CD4-positive, alpha-beta T cell treated with Interleukin-15 for 1 hour (primary cell): ENCODE results near the gene GRIA3.

Source experiments
- DNase-seq: peaks from one replicate; pipeline ENCODE4 v3.0.0-alpha.2; 2020

GRIA3 gene

DNA sequence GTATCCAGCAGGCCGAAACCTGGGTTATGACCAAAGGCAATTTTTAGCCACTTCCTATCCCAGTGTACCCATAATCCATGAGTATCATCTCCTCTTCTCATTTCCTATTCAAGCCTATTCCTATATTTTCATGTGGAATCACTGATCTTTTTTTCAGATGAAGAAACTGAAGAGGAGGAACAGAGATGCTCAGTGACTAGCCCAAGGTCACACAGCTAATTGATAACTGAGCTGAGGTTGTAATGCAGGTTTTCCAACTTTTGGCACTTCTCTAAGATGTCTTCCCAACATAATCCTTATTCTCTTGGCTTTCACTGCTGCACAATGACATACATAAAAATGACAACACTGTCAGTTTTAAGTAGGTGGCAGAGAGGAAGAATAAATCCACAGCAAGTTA is 15.3 kb downstream of the GRIA3 start:
- DNase-seq, result no peak

DNA sequence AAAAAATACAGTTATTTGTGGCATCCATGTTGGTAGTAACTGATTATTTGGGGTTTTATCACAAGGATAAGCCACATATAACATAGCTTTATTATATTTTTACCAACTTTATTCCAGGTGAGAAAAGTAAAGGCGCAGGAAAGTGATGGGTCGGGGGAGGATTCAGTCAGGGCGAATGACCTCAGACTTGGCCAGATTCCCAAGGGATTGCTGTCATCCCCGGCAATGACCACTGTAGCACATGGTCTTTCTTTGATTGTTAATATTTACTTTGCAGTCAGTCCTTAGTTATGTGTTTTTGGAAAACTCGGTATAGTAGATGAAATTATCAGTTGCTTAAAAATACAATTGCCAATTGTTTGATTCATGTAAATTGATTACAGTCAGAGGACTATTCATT is 17.6 kb downstream of the GRIA3 start:
- DNase-seq, result no peak

DNA sequence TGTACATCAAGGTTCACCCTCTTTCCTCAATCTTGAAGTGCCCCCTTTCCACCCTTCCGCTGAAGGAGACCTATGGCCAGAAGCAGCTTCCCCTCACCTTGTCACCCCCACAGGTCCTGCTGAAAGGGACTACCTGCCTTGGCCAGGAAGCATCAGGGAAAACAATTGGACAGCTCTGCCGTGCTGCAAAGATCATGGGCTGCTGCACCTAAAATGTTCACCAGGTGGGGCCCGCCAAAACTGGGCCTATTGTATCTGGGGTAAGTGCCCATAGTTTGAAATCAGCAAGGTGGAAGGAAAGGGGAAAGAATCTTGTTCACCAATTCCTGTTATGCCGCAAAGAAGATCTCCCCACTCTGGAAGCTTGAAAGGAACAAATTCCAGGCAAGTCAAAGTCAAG is 18.4 kb downstream of the GRIA3 start:
- DNase-seq, result no peak

DNA sequence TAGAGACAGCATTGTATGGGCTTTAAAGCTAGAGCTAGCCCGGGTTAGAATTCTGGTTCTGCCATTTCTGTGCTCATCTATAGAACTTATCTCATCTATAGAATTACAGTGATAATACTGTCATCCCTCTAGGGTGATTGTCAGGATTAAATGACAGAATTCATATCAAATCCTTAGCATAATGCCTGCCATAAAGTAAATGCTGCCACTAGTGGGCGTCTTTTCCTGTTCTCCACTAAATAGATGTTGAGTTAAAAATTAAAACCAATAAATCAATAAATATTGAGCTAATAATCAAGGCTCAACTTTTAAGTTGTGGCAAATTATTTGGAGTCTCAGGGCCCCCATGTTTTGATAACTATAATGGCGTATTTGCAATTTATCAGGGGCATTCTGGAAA is 19.7 kb downstream of the GRIA3 start:
- DNase-seq, result no peak

DNA sequence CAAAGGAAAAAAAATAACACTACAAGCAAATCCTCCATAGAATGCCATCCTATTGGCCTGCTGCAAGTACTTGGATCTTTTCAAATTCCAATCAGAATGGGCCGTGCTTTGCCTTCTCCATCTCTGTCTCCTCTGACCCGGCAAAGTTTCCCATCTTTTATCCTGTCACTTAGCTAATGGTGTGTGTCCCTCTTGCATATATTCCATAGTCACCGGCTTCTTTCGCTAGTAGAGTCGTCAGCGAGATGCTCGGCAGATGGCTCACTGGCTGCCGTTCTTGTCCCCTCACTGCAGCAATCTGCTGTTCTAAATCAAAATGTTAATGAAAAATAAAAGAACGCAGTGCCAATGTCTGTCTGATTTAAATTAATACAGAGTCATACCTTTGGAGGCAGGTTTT is 22.1 kb downstream of the GRIA3 start:
- DNase-seq, result no peak

DNA sequence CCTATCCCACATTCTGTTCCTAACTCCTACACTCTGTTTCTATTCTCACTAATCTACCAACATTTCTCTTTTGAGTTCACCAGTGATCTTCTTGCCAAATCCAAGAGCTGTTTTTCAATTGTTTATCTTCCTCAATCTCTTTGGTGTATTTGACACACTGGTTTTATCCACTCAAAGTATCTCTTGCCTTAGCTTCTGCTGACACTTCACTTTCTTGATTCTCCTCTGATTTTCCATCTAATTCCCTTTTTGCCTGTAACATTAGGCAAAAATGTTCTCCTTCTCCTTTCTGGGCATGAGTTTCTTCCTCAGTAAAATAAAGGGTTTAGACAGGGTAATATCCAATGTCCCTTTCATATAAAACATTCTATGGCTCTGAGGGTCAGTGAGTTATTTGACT is 26.2 kb downstream of the GRIA3 start:
- no peak for DNase-seq

DNA sequence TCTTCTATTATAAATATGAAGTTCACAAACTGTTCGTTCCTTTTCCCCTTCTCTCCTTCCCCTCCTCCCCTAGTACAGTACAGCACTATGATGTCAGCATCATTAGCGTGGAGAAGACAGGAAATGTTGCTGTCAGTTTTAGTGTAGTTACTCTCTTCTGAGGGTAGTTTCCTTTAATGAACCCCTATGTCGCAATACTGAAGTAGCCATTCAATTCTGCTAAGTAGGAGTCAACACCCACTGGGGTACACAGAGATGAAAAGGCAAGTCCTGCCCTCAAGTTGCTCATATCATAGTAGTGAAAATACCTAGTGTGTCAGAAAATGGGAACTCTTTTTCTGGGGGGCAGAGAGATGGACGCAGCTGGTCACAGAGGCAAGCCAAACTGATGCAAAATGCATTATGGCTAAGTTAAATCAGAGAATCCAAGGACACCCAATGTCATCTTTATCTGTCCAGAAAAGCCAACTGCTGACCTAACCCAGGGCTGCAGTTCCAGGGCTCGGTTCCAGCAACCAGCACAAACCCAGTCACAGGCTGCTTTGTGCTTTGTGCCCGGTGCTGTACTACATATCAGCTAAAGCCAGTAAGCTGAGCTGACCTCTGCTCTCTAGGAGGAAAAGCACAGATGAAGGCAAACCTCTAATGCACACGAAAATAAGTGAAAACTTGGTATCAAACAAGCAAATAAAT is 31.5 kb downstream of the GRIA3 start:
- DNase-seq, result no peak

DNA sequence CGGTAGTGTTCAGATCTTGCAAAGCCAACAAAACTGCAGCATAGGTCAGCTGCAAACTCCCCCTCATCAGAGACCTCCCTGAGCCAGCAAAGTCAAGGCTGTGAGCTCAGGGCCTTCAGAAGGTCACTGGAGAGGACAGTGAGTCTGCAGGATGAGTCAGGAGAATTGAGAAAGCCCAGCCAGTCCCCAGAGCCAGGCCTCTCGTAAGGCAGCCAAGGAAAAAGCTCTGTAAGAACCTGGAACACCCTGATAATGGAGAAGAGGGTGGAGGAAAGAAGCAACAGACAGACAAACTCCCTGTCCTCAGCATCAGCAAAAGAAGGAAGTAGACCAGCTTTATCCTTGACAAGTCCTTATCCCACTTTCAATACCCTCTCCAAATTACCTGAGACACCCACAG is 33.0 kb downstream of the GRIA3 start:
- DNase-seq, result no peak

DNA sequence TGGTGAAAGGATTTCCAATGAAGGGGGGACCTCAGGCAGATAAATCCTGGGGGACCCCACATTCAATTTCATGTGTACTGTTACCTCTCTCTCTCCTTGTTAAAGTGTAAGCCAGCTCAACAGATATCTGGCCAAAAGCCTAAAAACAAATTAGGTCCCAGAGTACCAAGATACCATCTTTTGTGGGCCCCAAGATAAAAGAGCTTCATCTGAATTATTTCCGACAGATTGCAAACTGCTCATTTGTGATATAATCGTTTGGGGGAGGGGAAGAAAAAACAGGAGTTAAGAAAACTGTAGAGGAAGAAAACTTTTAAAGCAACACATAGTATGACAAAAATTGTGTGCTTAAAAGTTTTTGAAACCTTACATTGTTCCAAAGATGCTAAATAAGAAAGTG is 33.6 kb downstream of the GRIA3 start:
- no peak for DNase-seq

DNA sequence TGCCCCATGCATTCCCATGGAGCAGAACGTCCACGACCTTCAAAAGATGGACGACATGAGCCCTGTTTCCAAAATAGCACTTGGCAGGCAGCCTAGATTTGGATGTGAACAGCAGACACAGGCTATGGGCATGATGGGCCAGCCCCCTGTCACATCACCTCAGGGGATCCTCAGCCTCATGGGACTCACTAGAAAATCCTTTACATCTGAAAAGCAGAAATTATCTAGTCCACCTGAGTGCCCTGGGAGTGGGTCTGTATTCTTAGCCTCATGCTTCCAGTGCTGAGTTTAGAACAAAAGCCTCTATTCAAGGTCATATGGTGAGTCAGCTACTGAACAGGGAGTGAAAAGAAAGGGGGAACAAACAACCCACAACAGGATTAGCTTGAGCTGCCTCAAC is 35.8 kb downstream of the GRIA3 start:
- no peak for DNase-seq

DNA sequence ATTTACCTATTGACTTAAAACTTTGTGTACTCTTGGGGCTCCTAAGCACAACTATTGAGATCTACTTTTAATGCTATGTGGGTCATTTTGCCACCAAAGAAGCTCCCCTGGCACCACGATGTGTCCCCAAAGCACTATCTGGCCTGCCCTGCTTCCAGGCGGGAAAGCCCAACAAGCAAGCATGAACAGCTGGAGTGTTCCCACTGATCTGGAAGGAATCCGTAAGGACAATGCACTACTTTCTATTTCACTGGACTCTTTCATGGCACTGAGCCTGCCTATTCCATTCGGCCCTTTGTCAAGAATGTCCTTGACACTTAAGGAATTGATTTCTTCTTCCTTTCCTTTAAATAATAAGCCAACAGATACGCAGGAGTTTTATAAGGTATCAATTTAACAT is 38.8 kb downstream of the GRIA3 start:
- DNase-seq, result no peak

DNA sequence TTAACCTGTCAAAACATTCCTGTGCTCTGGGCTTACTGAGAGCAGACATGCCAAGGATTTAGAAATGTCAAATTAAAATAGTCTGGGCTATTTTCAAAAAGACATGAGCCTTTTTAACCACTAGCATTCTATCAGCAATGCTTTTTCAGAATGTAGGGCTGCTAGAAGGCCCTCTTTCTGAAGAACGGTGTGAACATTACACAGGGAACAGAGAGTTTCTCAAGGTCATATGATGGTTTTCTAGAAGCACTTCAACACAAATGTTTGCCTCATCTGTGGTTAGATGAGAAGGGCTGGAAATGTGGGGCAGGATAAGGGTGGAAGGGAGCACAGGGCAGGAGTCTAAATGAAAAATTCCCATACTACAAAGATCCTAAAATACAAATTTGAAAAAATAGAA is 39.3 kb downstream of the GRIA3 start:
- DNase-seq, result no peak

DNA sequence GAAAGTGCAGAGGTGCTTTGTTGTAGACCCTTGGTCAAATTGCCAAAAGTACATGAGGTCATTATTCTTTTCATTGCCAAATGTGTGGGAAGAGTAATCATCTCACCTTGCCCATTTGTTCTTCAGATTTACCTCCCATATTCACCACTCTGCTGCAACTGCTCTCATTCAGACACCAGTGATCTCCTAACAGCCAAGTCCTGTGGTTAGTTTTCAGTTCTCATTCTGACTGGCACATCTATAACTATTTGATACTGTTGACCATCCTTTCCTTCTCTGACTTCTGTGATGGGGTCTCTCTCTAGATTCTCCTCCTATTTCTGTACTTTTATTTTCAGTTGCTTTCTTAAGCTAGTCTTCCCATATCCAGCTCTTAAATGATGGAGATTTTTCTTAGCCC is 39.8 kb downstream of the GRIA3 start:
- DNase-seq, result no peak

DNA sequence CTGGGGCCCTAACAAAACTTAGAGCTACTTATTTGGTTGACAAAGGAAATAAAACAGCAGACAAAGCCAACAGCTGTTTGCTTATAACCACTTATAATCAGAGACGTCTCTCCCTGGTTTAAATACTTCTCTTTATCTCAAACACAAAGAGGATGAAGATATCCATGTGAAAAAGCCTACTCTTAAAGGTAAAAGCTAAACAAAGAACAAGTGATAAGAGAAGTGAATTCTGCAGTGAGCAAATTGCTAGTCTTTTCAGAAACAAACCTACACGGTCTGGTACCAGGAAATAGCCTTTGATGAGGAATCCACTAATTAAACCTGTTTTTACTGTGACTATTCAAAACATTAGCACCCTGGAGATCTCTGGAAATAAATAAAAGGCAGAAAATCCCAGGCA is 46.7 kb downstream of the GRIA3 start:
- no peak for DNase-seq

DNA sequence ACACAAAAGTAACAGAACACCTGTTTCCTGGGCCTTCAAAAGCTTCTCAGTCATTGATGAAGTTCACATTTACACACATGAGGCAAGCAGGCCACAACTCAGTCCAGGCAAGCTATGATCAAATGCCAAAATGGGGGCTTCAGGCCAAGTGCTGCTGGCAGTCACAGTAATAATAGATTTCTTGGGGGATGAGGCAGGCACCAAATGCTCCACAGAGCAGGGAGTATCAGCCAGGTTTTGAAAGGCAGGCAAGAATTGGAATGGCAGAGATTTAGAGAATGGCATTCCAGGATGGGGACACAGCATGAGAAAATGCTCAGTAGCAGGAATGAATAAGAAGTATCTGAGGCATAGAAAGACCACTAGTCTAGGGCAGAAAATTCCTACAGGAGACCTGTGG is 52.8 kb downstream of the GRIA3 start:
- no peak for DNase-seq

DNA sequence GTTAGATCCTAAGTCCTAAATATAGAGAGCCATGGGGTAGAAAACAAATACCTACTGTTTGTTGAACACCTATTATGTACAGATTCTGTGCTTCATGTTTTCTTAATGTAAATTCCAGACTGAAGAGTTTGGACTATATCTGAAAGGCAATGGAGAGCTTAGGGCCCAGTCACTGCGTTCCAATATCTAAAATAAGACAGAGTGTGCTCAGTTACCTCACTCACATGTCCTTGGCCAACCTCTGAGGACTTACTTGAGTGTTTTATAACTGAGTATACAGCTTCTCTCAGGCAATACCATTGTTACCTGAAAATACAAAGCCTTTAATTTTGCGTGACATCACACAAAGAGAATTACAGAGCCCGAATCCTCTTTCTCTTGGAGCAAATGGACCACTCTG is 53.2 kb downstream of the GRIA3 start:
- no peak for DNase-seq

DNA sequence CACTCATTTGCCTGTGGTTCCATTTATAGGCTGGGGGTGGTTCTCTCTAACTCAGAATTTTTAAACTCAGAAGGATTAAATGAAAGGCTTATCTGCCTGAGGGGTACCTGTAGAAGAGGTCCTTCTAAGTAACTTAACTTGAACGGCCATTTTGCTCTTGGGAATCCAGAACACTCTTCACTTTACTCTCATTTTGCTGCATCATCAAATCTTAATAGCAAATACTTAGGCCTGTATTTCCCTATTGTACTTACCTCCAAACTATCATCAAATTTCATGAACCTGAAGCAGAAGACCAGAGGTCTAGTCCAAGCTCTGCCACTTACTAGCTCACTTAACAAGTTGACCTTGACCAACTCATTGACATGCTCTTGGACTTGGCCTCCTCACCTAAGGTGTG is 70.4 kb downstream of the GRIA3 start:
- no peak for DNase-seq

DNA sequence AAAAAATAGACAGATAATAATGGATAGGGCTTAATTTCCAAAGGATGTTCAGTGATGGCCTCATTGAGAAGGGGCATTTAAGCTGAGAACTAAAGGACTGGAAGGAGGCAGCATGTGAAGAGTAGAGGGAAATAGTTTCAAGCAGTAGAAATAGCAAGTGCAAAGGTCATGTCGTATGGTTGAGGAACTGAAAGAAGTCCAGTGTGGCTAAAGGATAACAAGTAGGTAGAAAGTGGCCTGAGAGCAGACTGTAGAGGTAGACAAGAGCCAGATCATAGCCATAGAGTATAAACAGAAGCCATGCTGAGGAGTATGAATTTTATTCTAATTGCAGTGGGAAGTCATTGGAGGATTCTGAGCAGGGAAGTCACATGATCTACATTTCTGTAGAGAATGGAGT is 72.3 kb downstream of the GRIA3 start:
- no peak for DNase-seq

DNA sequence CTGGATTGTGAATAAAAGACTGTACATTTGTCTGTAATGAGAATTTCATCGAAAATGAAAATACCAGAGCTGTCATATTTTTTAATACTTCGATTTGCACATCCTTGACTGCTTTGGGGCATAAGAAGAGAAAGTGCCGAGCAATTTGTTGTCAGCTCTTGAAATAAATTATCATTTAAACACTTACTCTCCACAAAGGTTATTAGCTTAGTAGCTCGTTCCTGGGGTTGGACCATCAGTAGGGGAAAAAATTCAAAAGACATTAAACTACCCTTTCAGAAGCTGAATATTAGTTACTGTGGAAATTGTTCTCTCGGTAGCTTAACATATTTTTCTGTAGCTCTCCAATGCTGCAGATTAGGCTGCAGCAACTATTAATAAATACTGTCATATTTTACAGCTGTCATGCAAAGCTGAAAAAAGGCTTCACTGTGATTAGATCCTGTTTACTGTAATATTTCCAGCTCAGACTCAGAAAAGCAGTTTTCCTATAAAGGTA is 76.9 kb downstream of the GRIA3 start:
- no peak for DNase-seq

DNA sequence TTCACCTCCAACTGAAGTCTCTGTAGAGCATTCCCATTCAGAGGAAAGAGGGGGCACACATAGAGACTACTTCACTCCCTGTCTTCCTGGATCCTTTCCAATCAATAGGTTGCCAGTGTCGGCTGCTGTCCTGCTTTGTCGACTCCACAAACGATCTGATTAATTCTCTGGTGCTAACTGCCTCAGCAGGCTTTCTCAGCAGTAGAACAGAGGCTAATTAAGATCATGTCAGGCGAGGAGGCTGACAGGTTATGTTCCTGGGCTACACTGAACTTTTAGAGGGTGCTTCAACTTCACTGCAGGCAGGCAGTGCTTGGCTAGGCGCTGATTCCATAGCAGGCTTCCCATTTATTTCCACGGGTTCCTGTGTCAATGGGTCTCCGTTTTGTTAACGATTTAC is 79.2 kb downstream of the GRIA3 start:
- no peak for DNase-seq

DNA sequence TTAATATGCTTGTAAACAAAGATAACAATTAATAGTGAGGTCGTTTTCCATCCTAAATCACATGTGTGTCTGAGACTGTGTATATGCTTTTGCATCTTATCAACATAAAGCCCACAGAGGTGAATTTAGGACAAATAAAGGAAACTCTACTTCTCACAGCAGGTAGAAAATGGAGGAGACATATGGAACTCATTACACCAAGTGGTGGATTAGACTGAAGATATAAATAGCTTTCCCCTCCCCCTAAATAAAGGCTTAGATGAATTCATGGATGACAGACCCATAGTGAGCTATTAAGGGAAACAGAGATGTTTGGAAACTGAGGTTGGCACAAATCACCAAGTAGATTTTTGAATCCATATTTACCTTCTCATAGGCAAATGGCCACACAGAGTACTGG is 79.7 kb downstream of the GRIA3 start:
- DNase-seq, result no peak

DNA sequence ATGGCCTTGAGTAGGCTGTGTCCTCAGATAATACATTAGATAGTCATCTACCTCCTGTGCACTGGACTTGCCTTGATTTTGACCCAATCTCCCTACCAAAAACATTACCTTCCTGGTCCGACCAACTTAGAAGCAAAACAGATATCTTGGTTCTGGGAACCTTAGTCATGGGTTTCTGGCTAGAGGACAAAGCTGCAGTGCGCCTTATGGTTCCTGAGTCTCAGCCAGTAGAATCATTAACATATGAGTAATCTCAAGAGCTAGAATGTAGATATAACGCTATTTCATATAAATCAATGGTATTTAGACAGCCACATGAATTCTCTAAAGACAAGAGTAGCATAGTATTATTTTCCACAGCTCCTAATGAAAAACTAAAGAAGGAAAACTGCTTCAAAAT is 83.1 kb downstream of the GRIA3 start:
- no peak for DNase-seq

DNA sequence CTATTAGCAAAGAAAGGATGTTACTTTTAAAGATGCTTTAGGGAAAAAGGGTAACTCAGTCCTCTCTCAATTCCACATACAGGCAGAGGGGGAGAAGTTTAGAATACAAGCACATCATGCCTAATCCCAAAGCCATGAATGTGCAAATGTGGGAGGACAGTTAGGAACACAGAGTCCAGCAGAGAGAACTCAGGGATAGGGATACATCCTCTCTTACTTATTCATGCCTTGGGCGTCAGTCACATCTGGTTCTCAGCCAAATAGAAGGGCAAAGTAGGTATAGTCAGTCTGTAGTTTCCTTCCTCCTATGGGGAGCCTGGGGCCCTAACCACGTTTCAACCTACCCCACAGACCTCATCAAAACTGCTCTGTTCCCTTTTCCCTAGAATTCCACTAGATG is 87.8 kb downstream of the GRIA3 start:
- no peak for DNase-seq

DNA sequence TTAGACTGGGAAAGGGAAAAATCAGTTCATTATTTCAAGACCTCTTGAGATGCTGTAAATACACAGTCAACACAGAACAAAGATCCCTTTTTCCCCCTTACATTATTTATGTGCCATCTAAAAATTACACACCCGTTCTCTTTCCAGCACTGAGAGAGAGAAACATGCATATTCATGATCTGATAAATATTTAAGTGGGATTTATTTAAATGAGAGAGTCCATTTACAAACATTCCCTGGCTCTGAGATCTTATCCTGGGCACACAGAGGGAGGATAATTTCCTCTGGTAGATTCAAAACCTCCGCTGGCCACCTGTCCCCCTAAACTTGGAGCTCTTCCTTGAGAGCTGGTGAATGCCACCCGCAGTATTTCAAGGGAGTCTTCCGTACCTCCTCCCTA is 88.6 kb downstream of the GRIA3 start:
- DNase-seq, result no peak

DNA sequence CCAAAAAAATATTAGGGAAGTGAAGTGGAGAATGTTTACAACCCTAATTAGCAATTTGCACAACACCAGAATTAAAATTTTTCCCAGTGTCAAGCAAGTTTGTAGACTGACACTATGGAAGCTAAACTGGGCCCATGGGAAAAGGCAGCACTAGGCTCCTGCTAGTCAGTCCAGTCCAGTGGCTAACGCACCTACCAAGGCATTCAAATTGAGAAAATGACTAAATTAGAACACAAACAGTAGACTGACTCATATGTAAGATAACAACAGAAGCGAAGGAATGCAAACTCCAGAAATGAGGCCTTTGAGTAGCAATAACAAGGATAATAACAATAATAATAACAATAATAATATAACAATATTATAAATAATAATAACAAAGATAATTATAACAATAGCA is 90.7 kb downstream of the GRIA3 start:
- DNase-seq, result no peak

DNA sequence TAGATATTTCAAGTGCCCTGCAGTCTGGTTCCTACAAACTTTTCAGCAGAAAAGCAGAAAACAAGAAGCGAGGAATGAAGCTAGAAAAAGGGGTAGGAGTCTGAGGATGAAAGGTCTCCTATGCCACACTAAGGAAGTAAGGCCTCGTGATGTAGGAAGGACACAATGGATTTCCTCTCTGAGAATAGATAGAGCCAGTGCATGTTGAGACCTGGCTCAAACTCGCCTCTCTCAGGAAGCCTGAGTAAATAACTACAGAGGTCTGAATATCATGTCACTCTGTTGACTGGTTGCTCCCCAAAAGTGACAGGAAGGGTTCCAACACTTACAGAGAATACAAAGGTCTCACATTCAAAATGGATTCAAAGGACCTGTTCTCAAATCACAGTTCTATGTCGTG is 93.3 kb downstream of the GRIA3 start:
- no peak for DNase-seq
